Activated CD8-positive, alpha-beta memory T cell treated with anti-CD3 and anti-CD28 coated beads, Interleukin-2, amount 50 U/mL, for 48 hours (primary cell): Measurements from ENCODE around the gene KRT4.
"Not testable (repeated sequence)": the region's sequence is repeated elsewhere in the genome, so short reads cannot be mapped to it uniquely, and the experiment has no call there.

ENCODE experiments used
- DNase-seq: peaks from one replicate; pipeline ENCODE4 v3.0.0-alpha.2; 2020

Gene KRT4

DNA sequence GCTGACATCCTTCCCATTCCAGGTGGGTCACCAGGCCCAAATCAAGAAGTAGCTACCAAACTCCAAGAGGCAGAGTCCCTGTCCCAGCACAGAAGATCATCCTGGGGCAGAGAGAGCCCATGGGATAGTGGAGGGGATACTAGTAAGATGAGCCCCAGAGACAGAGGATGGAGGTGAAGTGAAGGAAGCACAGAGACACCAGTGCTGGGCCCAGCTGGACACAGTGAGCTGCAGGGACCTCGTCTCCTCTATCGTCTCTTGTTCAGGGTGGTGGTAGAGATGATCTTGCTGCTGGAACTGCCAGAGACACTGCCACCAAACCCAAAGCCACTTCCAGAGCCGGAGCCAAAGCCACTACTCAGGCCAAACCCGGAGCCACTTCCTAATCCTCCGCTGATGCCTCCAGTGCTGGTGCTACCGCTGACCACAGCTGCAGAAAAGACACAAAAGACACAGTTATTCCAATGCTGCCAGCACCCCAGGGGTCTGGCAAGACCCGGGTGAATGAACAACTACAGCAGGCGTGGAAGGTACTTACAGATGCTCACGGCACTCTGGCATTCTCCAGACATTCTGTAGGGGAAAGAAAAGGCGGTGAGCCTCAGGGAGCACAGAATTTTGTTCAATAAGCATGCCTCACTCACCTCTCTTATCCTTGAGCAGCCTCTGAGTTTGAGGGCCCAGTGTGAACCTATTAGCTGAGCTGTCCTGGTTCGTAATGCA, 6.9 kb downstream of the KRT4 start:
- DNase-seq = no peak

DNA sequence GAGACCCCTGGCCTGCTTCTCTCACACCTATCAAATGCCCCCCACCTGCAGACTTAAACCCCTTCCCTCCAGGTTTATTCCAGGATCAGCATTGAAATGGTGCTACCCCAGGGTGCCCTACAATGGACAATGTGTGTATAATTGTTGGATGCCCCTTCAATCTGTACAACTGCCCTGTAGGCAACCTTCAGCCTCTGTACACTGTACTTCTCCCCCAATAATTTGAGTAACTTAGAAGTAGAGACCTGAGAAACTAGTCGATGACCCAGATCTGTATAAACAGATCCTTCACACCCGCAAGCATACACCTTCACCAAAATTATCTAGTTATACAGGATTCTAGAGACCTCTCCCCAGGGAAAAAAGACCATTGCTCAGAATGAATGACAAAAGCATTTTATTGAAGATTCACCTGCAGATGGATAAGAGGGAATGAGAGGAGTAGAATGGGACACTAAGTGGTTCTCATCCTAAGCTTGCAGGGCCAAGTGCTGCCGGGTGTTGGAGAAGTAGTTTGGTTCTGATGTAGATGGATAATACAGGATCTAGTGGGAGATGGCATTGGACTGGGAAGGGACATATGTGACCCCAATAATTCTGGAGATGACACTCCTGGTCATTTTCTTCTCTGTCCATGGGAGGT, 7.6 kb downstream of the KRT4 start:
- DNase-seq = no peak

DNA sequence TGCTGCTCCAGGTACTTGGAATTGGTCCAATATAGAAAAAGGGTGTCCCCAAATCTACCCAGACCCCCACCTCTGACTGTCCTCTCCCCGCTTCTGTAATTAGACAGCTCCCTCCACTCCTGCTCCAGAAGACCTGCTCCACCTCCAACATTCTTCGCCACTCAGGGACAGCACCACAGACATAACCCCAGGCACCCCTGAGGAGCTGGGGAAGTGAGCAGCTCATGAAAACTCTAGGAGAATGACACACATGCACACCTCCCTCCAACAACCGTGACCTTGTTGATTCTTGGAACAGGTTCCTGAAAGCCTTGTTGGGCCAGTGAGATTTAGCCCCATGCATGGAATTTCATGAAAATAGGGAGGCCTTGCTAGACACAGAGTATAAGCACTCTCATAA, 8.2 kb downstream of the KRT4 start:
- no peak for DNase-seq

DNA sequence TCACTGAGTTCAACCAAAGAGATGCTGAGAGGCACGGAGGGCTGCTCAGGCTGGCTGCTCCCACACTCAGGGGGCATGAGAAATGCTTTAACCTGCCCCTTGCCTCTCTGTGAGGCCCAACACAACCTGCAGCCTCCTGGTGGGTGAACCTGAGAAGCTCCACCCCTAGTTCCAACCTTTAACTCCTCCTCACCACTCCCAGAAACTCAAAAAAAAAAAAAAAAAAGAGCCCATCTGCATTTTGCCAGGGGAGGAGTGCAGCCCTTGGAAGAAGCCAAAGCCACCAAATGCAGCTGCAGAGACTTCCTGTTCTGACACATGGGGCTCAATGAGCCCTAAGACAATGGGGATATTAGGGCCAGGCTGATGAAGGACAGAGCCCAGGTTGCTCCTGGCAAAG, 8.9 kb downstream of the KRT4 start:
- no peak for DNase-seq

DNA sequence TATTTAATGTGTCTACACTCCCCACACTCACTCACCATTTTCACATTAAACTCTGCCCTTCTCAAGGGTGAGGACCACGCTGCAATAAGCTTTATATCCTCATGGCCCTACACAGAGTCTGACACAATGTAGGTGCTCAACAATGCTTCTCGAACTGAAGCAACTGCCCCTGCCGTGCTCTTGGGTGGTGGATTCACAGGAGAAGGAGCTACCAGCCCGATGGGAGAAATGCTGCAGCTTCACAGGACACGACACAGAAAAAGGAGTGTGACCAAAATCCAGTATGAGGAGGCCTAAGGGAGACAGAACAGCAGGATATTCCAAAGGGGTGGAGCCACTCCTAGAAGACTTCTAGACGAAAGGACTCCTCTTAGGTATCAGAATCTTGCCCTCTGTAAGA, 11.5 kb downstream of the KRT4 start:
- DNase-seq = no peak

DNA sequence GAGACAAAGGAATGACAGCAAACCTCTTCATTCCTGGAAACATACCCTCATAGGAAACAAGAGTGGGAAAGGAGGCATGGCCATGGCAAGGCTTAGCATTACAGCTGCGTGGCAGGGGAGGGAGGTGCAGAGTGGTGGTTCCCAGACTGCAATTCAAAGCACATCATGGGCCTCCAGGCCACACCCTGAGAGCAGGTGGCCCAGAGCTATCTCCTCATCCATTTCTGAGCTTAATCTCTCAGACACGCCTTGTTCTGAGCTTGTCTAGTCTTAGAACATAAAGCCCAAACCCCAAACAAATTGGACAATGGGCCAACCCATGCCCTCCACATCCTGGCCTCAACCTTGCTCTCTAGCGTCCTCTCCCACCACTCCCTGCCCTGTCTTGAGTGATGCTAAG, 12.1 kb downstream of the KRT4 start:
- DNase-seq = no peak

DNA sequence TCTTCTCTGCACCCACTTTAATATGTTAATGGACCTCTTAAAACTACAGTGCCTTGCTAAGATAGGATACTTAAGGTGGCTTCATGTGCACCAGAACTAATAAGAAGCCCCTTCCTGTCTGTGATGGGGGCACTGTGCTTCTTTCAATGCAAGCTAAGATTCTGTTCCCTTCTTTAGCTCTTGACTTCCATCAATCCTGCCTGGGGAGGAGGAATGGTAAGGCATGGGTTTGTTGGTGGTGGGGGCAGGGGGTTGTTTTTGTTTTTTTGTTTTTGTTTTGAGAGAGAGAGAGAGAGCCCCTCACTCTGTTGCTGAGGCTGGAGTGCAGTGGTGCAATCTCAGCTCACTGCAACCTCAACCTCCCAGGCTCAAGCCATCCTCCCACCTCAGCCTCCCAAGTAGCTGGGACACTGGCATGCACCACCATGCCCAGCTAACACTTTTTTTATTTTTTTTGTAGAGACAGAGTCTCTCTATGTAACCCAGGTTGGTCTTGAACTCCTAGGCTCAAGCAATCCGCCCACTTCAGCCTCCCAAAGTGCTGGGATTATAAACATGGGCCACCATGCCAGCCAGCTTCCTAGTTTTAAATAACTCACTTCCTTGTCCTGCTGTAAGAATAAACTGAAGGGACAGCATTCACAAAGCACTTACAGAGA, 13.5 kb downstream of the KRT4 start:
- DNase-seq = no peak

DNA sequence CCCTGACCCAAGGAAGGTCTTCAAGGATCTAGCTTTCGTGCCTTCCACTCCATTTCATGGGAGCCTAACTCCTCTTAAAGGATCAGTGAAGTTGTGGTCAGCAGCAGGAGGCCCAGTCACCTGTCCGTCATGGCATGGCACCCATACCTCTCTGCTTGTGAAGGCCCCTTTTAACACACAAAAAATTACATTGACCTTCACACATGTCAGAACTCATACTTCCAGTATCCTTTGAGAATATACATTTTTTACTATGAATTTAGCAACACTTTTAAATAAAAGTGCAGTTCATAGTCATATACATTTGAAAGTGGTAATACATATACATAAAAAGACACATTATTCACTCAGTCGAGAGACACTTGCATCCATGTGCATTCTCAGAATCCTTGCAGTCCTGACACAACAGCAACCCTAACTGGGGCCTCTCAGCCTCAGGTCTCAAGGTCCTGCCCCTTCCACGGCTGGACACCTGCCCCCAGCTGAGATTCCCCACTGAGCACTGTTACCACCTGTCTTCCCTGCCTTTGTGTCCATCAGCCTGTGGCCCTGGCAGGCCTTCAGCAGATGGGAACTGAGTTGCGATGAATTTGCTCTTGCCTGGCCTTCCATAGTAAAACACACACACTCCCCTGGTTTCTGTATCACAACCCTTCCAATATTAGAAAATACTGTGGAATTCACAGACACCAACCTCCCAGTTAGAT, 14.3 kb downstream of the KRT4 start:
- DNase-seq = no peak

DNA sequence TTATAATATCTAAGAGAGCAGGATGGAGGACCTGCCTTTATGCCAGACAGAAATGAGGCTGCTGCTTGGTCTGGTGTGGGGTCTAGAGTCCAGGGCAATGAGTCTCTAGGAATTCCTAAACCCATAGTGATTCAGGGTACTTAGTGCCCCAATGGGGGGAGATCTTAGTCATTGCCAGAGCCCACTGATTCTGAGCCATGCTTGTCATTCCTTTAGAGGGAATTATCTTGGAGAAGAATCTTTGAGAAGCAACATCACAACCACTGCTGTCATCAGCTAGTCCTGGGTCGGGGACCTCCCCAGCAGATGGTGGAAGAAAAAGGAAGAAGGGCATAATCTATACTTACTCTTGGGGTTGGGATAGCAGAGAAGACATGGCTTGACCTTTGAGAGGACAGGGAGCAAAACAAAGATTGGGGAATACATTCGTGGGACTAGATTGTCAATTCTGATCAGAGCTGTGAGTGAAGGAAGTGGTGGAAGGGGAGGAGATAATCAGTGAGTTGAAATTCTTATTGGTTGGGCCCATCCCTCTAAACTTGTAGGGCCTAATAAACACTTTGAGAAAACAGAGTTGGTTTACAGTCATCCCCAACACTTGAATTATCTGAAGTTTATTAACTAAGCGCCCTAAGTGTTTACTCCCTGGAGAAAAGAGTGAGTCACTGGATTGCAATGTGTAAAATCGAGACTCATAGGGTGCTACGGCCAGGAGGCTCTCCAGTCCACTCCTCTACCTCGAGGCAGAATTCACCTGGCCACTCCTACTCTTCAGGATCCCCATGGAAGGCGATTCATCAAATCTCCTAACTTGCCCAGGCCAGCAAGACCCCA, 15.0 kb downstream of the KRT4 start:
- no peak for DNase-seq

DNA sequence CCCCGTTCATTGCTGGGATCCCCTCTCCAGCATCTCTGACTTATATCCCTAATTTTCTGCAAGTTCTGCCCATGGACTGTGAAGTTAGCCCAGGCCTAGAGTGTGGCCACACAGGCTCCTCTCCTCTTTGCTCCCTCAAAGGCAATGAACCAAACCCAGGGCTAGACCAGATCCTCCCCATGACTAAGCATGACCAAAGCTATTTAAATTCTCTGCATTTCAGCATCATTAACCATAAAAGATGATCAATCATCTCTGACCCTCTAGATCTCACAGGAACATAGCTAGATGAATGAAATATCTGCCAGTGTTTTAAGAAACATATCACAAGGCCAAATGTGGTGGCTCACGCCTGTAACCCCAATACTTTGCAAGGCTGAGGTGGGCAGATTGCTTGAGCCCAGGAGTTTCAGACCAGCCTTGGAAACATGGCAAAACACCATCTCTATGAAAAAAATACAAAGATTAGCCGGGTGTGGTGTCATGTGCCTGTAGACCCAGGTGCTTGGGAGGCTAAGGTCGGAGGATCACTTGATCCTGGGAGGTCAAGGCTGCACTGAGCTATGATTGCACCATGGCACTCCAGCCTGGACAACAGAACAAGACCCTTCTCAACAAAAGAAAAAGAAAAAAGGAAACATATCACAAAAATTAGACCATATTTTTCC, 15.8 kb downstream of the KRT4 start:
- DNase-seq = no peak

DNA sequence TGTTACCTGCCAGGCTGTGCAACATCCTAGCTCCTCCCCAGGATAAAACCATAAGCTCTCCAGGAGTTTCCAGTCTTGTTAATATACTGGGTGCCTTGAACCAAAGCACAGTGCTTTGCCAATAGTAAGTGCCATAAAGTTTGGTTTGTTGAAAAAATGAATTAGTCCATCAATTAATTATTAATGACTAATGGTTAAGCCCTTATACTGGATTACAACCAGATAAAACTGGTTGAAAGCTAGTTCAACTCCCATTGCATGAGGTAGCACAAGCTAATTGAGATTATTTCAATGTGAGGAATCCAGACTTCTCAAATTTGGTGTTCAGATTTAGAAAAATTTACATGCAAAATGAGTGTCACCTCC, 16.4 kb downstream of the KRT4 start:
- no peak for DNase-seq

DNA sequence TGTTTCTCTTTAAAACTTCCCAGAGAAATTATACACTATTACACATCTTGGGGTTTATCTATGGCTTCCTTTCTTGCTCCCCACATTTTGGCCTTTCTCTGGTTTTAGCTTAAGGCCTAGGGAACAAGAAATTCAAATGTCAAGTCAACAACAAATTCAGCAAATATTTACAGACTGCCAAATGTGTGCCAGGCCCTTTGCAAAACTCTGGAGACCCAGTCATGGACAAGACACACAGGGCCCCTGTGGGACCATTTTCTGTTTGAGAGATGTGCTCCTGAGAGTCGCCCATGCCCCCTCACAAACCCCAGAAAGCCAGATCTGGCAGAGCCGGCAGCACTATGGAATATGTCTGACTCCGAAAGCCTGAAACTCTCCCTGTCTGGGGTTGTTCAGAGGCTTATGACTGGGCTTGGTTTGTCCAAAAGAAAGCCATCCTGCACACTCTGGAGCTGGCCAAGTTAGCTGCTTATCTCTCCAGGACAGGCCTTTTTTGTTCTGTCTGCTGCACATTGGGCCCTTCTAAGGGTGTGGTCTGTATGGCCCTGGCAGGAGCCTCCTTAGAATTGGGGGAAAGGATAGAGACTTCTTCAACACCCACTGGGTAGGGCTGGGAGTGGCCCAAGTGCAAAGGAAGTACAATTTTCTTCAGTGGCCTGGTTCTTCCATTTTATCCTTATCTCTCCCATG, 16.9 kb downstream of the KRT4 start:
- DNase-seq = no peak

DNA sequence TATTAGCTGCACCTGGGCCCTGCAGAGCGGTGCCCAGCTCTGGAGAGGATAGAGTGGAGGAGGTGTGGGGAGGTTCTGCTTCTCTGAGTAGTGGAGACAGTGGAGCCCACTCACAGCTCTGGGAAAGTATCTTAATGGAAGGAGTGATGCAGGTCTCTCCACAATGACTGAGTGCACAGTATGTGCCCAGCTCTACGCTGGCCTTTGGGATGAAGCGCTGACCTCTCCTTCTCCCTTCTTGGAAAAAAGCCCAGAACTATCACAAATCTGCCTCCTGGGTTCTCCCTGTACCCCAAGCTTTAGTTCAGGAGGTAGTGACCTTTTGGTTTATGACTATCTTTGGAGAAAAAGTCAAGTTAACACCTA, 17.5 kb downstream of the KRT4 start:
- DNase-seq = no peak

DNA sequence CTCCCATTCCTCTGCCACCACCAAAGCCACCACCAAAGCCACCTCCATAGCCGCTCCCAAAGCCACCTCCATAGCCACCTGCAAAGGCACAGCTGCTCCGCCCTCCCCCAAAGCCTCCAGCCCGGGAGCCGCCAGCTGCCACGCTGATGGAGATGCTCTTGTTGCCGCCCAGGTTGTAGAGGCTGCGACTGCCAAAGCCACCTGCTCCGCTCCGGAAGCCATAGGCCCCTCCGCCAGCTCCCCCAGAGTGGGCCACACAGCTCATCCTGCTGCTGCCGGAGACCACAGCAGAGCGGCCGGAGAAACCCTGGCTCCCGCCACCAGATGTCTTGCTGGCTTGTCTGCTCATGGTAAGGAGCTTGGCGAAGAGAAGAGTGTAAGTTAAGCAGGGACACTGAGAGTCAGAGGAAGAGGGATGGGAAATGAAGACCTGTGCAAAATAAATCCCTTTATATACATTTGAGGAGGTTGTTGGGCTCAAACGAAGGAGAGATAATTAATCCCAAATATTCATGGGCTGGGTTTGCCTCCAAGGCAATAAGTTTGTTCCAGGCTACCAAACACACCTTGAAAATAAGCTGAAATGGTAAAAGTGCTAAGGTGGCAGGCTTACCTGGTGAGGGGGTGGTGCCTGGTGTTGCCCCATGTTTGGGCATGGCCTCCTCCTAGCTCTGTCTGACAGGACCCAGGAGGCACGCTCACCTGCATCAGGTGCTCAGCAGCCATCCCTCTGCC, 18.1 kb downstream of the KRT4 start, which contains the start of gene KRT3:
KRT3 (minus strand) TSS at position 424 of the 735 bp plus-strand sequence; CDS start at position 349, 75 bp downstream.
- no peak for DNase-seq

DNA sequence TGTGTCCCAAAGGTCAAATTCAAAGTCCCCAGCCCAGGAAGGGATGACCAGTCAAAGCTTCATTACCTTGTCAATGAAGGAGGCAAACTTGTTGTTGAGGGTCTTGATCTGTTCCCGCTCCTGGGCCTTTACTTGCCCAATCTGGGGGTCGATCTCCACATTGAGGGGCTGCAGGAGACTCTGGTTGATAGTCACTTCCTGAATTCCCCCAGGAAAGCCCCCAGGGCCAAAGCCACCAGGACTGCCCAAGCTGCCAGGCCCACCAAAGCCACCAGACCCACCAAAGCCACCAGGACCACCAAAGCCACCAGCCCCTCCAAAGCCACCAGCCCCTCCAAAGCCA, 18.6 kb downstream of the KRT4 start:
- not testable (repeated sequence) for DNase-seq

DNA sequence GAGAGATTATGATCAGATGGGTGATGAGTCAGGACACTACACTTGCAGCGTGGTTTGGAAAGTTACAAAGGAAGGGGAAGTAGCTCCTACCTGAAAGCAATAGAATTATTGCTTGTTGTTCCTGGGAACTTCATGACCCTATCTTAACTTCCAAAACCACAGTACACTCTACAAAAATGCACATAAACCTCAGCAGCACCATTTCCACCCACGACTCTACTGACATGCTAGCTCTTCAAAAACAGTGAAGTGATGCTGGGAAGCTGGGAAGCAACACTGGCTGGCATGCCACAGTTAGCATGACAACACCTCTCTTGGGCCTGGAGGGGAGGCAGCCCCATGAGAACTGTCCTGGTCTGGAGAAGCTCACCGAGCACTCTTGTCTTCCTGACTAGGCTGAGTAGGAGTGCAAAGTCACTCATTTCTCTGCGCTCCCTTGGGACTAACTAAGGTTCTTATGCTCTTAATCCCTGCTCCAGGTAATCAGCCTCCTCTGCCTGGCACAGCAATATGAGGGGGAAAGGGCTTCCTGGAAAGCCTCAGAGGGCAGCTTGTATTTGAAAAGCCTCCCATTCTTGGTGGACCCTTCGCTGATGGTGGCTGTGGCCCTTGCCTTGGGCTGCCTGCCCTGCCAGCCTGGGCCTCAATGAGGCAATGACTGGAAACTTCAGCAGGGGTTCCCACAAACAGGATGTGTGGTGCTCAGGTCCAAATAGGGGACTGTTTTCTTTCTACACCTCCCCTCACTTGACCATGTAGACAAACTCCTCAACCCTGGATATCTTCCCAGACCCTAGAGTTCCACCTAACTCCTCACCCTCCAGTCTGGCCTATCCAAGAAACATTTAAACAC, 19.2 kb downstream of the KRT4 start:
- DNase-seq = no peak

DNA sequence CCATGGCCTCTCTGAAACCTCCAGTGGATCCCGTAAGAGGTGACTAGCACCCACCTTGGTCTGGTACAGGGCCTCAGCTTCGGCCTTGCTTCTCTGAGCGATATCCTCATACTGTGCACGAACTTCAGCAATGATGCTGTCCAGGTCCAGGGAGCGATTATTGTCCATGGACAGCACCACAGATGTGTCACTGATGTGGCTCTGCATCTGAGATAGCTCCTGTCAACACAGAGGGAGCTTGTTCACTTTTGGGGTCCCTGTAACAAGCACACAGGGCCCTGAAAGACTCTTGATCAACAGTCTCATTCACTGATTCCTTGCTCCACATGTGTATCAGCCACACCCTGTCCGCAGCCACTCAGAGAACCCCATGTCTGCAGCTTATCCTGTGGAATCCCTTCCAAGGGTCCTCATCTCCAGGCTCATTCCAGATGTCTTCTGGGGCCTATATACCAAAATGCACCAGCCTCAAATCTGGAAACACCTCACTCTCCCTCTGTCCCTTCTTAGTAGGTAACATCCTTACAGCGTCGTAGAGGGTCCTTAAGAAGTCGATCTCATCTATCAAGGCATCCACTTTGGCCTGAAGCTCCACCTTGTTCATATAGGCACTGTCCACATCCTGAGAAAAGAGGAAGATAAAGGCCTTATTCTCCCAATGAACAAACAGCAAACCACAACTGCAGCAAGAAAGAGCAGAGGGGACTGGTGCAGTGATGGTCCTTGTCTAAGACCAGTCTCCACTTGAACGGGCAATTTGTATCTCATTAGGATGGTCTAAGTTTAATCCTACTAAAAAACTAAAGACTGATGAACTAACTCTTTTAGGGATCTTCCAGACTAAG, 21.5 kb downstream of the KRT4 start:
- DNase-seq = no peak

DNA sequence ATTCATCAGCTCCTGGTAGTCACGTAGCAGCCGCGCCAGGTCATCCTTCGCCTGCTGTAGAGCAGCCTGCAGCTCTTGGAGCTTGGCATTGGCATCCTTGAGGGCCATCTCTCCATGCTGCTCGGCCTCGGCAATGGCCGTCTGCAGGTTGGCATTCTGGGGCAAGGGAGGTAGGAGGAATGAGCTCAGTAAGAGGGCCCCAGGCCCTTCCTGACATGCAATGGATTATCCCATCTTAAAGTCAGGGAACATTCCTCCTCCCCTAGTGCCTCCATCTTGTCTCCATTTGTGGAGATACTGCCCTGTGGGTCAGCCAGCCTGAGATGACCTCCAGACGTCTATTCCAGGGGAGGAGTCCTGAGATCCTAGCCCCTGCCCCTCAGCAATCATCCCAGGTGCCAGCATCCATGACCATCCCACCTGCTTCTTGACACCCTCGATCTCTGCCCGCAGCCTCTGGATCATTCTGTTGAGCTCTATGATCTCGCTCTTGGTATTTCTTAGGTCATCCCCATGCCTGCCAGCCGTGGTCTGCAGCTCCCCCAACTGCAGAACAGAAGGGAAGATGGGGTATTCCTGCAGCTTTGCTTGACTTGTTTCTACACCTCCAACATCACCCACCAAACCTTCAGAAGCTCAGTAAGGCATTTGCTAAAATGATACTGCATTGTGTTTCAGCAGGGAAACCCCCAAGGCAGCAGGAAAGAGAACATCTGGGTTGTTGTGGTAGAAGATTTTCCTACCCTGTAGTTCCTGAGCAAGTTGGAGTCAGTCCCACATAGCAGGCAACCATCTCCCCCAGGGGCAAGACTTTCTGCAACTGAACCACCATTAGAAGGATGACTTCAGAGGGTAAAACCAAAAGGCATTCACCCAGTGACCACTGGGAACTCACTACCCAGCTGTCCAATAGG, 22.4 kb downstream of the KRT4 start:
- DNase-seq = no peak
